ENCODE data around the gene TMEM69.
"Not testable (repeated sequence)": the region's sequence is repeated elsewhere in the genome, so short reads cannot be mapped to it uniquely, and the experiment has no call there.

TMEM69 gene, protein sequence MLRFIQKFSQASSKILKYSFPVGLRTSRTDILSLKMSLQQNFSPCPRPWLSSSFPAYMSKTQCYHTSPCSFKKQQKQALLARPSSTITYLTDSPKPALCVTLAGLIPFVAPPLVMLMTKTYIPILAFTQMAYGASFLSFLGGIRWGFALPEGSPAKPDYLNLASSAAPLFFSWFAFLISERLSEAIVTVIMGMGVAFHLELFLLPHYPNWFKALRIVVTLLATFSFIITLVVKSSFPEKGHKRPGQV

DNA sequence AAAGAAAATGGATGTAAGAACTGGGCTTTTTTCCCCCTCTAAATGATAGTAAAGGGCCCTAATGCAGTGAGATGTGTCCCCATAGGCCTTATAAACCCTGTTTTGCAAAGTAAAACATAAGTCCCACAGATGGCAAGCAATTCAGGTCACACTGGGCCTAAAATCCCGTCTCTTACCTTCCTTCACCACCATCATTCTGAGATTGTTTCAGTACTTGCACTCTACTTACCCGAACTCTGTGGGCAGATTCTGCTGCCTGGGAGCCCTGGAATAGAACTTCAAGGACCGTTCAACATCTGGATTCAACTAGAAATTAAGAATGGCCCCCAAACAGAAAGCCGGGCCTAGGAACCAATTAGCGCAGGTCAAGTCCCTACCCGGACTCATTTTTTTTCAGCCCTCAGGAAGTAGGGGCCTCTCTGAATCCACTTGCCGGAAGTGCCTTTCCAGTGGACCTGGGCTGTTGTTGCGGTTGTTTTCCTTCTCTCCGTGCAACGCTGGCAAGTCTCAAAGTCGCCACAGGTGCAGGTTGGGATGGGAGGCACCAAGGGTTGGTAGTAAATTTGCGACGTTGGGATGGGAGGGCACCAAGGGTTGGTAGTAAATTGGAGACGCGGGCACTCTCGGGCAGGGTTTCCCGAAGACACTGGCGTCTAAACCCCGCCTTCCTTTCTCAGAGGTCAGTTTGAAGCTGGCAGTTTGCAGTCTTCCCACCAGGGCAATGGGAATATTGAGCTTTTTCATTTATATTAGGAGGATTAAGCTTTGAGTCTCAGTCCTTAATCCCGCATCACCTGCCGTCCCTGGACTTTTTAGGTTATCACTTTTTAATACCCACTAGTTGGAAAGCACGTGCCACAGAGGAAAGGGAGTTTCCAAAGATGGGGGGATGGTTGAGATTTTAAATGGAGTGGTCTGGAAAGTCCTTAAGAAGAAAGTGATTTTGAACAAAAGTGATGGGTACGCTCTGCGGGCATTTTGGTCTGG, at the start of gene TMEM69:
Gene TMEM69, plus strand, starts transcription at position 428 of the 987 bp plus-strand sequence. CDS start 2,888 bp downstream, outside the sequence.
- in situ Hi-C loops (cut with MboI; ENCODE audit: low sequenced_read_pairs): no loop called here

DNA sequence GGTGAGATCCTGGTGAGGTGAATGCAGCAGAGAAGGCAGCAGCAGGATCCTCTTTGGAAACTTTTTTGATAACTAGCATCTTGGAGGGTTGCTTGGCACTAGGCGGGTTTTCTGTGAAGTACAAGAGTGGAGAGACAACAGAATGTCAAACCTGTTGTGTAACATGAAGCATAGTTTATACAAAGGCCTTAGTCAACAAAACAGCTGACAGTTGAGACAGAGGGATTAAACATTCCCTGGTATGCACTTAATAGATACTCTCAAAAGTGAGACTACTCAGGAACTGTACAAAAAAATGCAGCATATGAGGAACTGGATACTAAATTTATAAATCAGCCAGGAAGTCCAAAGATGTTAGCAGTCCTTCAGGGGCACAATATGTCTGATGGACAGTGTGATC, 47.7 kb upstream of the TMEM69 start:
- in situ Hi-C loops (cut with MboI; ENCODE audit: low sequenced_read_pairs): no loop called here

DNA sequence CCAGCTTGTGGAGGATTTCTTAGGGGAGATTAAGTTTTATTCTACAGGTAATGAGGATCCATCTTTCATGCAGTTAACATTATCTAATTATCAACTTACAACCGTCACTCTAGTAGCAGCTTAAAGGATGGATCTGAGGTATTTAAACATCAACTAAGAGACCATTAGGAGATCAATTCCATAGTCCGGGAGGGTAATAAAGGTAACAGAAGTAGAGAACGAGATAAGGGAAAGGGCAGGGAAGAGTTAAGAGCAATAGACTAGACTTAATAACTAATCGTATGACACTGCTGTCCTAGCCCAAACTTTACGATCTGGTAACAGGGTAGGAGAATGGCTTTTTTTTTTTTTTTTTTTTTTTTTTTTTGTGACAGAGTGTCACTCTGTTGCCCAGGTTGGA, 44.7 kb upstream of the TMEM69 start:
- in situ Hi-C loops (cut with MboI; ENCODE audit: low sequenced_read_pairs): no loop called here

GRCh38 chr1:45643978-45644377, 44.0 kb upstream of the TMEM69 start:
- in situ Hi-C loops (cut with MboI; ENCODE audit: low sequenced_read_pairs): no loop called here

DNA sequence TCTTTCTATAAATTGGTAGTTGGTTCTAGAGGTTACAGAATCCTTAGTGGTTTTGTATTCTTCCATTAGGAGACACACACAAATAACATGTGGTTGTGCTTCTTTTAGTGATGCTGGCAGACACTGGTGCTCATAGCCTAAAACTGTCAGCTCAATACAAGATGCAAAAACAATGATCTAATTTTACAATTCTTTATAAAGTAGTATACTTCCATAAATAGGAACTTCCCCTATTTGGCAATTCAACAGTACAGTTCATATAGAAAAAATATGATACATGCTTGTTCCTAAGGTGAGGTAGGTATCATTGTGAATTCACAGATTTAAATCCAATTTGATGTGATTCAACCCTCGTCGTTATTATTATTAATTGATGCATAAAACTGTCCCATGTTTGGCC, 43.3 kb upstream of the TMEM69 start:
- in situ Hi-C loops (cut with MboI; ENCODE audit: low sequenced_read_pairs): no loop called here

- in situ Hi-C loops (cut with MboI; ENCODE audit: low sequenced_read_pairs): no loop called here
These were observed 40.5 kb upstream of the TMEM69 start for GRCh38 chr1:45647248-45648021.

GRCh38 chr1:45654540-45655280, 33.3 kb upstream of the TMEM69 start:
- in situ Hi-C loops (cut with MboI; ENCODE audit: low sequenced_read_pairs): no loop called here

DNA sequence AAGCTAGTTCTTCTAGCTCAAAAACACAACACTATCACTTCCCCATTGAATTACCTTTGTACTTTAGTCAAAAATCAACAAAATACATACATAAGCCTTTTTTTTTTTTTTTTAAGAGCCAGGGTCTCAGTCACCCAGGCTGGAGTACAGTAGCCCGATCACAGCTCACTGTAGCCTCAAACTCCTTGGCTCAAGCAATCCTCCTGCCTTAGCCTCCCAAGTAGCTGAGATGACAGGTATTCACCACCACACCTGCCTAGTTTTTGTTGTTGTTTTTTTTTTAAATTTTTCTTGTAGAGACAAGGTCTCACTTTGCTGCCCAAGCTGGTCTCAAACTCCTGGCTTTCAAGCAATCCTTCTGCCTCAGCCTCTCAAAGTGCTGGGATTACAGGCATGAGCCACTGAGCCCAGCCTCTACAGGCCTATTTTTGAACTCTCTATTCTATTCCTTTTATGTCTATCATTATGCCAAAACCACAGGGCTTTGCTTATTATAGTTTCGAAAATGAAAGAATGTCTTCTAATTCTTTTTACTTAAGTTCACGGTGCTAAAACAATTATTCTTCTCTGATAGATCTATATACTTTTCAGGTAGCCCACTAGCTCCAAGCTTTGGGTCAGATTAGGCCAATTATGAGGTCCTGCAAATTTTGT, 31.3 kb upstream of the TMEM69 start:
- in situ Hi-C loops (cut with MboI; ENCODE audit: low sequenced_read_pairs): no loop called here

GRCh38 chr1:45658171-45658570, 29.8 kb upstream of the TMEM69 start:
- in situ Hi-C loops (cut with MboI; ENCODE audit: low sequenced_read_pairs): no loop called here

- in situ Hi-C loops (cut with MboI; ENCODE audit: low sequenced_read_pairs): no loop called here
These were observed 28.8 kb upstream of the TMEM69 start for GRCh38 chr1:45659222-45659621.

- in situ Hi-C loops (cut with MboI; ENCODE audit: low sequenced_read_pairs): no loop called here
These were observed 27.6 kb upstream of the TMEM69 start for GRCh38 chr1:45660336-45660735.

DNA sequence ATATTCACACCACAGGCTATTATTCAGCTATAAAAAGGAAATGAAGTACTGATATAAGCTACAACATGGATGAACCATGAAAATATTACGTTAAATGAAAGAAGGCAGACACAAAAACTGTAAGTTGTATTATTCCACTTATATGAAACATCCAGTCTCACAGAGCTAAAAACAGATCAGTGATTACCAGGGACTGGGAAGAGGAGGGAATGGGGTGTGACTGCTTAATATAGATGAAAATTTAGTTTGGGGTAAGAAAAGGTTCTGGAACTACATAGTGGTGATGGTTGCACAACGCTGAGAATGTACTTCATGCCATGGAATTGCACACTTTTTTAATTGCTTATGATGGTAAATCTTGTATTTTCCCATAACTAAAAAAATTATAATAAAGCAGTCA, 21.1 kb upstream of the TMEM69 start:
- in situ Hi-C loops (cut with MboI; ENCODE audit: low sequenced_read_pairs): no loop called here

DNA sequence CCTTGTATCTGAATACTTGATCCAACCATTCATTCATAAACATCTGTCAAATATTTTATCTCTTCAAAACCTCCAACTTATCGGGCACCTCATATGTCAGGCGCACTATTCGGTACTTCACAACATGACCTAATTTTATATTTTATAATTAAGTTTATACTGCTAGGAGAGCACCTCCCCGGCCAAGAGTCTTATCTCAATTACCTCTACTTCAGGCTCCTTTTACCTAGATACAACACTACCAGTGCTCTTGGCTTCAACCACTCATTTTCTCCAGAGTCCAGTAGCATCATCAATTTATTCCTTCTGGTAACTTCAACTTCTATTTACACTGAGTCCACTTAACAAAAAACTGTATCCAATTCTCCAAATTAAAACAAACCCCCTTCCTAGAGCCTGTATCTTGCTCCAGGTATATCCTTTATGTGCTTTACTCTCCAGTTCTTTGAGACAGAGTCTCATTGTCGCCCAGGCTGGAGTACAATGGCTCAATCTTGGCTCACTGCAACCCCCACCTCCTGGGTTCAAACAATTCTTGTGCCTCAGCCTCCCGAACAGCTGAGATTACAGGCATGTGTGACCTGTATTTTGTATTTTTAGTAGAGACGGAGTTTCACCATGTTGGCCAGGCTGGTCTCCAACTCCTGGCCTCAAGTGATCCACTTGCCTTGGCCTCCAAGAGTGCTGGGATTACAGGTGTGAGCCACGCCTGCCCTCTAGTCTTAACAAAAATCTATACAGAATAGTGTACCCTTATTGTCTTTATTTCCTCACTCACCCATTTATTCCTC, 20.5 kb upstream of the TMEM69 start:
- in situ Hi-C loops (cut with MboI; ENCODE audit: low sequenced_read_pairs): no loop called here

GRCh38 chr1:45668526-45668925, 19.5 kb upstream of the TMEM69 start:
- in situ Hi-C loops (cut with MboI; ENCODE audit: low sequenced_read_pairs): no loop called here

GRCh38 chr1:45669379-45669778, 18.6 kb upstream of the TMEM69 start:
- in situ Hi-C loops (cut with MboI; ENCODE audit: low sequenced_read_pairs): no loop called here

DNA sequence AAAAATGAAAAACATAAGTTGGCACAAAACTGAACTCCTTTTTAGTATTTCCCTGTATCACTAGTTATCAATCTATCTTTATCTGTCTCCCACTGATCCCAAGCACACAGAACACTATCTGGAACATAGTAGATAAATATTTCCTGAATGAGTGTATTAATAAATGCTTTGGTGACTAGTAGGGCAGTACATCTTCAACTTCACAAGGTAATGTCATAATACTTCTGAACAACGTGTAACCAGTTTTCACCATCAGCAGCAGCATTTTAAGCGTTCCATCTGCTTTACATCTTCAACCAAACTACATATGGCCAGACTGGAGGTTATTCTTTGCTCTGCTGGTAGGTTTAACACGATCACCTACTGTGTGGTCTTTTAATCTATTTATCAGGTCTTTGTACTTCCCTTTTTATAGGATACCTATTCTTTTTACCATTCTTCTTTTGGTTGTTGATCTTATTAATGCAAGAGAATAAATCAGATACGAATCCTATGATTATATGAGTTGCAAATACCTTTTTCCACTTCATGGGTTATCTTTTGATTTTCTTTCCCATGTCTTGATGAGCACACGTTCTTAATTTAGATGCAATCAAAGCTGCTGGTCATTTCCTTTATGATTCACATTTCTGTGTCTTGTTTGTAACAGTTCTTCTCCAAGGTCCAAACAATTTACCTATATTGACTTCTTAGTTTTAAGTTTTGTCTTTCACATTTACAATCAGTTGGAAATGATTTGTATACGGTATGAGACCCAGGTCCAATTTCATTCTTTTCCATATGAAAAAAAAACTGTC, 17.9 kb upstream of the TMEM69 start:
- in situ Hi-C loops (cut with MboI; ENCODE audit: low sequenced_read_pairs): no loop called here

DNA sequence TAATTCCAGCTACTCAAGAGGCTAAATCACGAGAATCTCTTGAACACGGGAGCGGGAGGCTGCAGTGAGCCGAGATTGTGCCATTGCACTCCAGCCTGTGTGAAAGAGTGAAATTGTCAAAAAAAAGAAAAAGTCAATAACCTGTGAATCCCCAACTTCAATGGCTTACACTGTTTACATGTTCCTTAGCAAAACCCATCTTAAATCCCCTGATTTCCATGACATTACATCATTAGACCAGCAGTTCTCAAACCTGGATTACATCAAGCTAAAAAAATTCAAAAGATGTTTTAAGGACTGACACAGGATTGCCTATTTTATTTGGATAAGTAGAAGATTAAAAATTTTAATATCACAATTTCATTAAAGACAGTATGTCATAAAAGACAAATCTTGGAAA, 14.0 kb upstream of the TMEM69 start:
- in situ Hi-C loops (cut with MboI; ENCODE audit: low sequenced_read_pairs): no loop called here

DNA sequence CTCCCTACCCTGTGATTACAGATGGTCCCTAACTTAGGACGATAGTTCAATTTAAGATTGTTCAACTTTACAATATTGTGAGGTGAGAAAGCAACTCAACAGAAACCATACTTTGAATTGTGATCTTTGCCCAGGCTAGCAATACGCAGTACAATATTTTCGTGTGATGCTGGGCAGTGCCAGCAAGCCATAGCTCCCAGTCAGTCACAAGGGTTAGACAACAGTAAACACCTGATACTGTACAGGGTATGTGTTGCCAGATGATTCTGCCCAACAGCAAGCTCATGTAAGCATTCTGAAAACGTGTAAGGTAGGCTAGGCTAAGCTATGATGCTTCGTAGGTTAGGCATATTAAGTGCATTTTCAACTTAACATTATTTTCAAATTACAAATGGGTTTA, 13.5 kb upstream of the TMEM69 start:
- in situ Hi-C loops (cut with MboI; ENCODE audit: low sequenced_read_pairs): no loop called here

DNA sequence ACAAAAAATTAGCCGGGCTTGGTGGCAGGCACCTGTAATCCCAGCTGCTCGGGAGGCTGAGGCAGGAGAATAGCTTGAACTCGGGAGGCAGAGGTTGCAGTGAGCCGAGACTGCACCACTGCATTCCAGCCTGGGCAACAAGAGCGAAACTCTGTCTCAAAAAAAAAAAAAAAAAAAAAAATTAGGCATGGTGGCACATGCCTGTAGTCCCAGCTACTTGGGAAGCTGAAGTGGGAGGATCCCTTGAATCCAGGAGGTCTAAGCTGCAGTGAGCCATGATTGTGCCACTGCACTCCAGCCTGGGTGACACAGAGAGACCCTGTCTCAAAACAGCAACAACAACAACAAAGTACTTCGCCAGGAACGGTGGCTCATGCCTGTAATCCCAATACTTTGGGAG, 11.4 kb upstream of the TMEM69 start:
- in situ Hi-C loops (cut with MboI; ENCODE audit: low sequenced_read_pairs): not testable (repeated sequence)

Data from hTERT RPE-1 (cell line).